ENCODE measurements around the gene MTMR3.

The MTMR3 gene

GRCh38 chr22:29892315-29893156 is 9.6 kb downstream of the MTMR3 start:
- H3K4me1 ChIP-seq (ENCODE audit: control insufficient read depth in 1 of 2, insufficient read depth in 1 of 2, low read depth in 1 of 2, low read length in 1 of 2): peaks cover 74 to 92% of the 10 kb centered on the region in 2 experiments
- no peaks in the 10 kb centered on the region for H3K36me3 ChIP-seq
- H3K27me3 ChIP-seq: no peaks in the 10 kb centered on the region
- H3K9me3 ChIP-seq: no peaks in the 10 kb centered on the region
- H3K4me3 ChIP-seq (ENCODE audit: low read depth in 1 of 2, low read length in 1 of 2): no peak overlapping the region
- H3K27ac ChIP-seq: peak overlapping the region; percentile 59
- TF ChIP-seq, protein P1, sequence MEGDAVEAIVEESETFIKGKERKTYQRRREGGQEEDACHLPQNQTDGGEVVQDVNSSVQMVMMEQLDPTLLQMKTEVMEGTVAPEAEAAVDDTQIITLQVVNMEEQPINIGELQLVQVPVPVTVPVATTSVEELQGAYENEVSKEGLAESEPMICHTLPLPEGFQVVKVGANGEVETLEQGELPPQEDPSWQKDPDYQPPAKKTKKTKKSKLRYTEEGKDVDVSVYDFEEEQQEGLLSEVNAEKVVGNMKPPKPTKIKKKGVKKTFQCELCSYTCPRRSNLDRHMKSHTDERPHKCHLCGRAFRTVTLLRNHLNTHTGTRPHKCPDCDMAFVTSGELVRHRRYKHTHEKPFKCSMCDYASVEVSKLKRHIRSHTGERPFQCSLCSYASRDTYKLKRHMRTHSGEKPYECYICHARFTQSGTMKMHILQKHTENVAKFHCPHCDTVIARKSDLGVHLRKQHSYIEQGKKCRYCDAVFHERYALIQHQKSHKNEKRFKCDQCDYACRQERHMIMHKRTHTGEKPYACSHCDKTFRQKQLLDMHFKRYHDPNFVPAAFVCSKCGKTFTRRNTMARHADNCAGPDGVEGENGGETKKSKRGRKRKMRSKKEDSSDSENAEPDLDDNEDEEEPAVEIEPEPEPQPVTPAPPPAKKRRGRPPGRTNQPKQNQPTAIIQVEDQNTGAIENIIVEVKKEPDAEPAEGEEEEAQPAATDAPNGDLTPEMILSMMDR (IDR thresholded peaks at IDR 0.05): no peak

DNA sequence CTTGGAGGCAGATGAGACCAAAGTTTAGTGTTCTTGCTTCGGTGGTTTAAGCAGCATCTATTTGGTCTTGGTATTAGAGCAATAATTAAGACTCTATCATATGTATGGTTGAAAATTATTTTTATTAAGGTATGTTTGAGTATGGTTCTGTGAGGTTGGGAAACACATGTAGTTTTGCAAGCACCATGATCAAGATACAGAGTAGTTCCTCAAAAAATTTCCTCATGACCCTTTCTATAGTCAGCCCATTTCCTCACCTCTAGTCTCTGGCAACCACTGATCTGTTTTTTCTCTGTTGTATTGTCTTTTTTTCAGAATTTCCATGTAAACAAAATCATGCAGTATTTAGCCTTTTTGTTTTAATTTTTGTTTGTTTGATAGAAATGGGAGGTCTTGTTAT is 18.4 kb downstream of the MTMR3 start:
- peaks cover 79 to 92% of the 10 kb centered on the region in 2 experiments for H3K4me1 ChIP-seq (ENCODE audit: control insufficient read depth in 1 of 2, insufficient read depth in 1 of 2, low read depth in 1 of 2, low read length in 1 of 2)
- H3K27me3 ChIP-seq: no peaks in the 10 kb centered on the region
- no peaks in the 10 kb centered on the region for H3K36me3 ChIP-seq
- H3K27ac ChIP-seq: peak overlapping the region; percentile 86
- peak overlapping the region; percentile 42 to 45 for H3K4me3 ChIP-seq (ENCODE audit: low read depth in 1 of 2, low read length in 1 of 2)
- TF ChIP-seq, protein P1 (IDR thresholded peaks at IDR 0.05): no peak
- no peaks in the 10 kb centered on the region for H3K9me3 ChIP-seq

DNA sequence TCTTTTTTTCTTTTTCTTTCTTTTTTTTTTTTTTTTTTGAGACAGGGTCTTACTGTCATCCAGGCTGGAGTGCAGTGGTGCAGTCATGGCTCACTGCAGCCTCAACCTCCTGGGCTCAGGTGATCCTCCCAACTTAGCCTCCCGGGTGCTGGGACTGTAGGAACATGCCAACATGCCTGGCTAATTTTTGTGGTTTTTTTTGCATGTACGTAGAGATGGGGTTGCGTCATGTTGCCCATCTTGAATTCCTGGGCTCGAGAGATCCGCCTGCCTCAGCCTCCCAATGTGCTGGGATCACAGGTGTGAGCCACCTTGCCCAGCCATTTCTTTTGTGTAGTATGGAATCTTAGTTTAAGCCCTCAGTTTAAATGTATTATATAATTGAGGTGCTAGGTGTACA is 20.4 kb downstream of the MTMR3 start:
- Histone ChIP-seq H3K4me3 (ENCODE audit: low read depth in 1 of 2, low read length in 1 of 2) (no peak overlapping the region), H3K27me3 (no peaks in the 10 kb centered on the region), H3K36me3 (no peaks in the 10 kb centered on the region), H3K27ac (peak overlapping the region; percentile 73), H3K4me1 (ENCODE audit: control insufficient read depth in 1 of 2, insufficient read depth in 1 of 2, low read depth in 1 of 2, low read length in 1 of 2) (peaks cover 93 to 96% of the 10 kb centered on the region in 2 experiments), H3K9me3 (no peaks in the 10 kb centered on the region)
- TF ChIP-seq, protein P1 (IDR thresholded peaks at IDR 0.05): no peak

- Histone ChIP-seq H3K27ac (peak overlapping the region; percentile 73), H3K4me3 (ENCODE audit: low read depth in 1 of 2, low read length in 1 of 2) (no peak overlapping the region), H3K4me1 (ENCODE audit: control insufficient read depth in 1 of 2, insufficient read depth in 1 of 2, low read depth in 1 of 2, low read length in 1 of 2) (peaks cover 93 to 94% of the 10 kb centered on the region in 2 experiments), H3K36me3 (no peaks in the 10 kb centered on the region), H3K9me3 (no peaks in the 10 kb centered on the region), H3K27me3 (no peaks in the 10 kb centered on the region)
- TF ChIP-seq, protein P1 (IDR thresholded peaks at IDR 0.05): no peak
Measured at GRCh38 chr22:29904020-29904419, 21.0 kb downstream of the MTMR3 start.

- Histone ChIP-seq H3K27me3 (no peaks in the 10 kb centered on the region), H3K4me3 (ENCODE audit: low read depth in 1 of 2, low read length in 1 of 2) (no peak overlapping the region), H3K4me1 (ENCODE audit: control insufficient read depth in 1 of 2, insufficient read depth in 1 of 2, low read depth in 1 of 2, low read length in 1 of 2) (peaks cover 60 to 90% of the 10 kb centered on the region in 2 experiments), H3K36me3 (no peaks in the 10 kb centered on the region), H3K27ac (peak overlapping the region; percentile 69), H3K9me3 (no peaks in the 10 kb centered on the region)
- TF ChIP-seq, protein P1 (IDR thresholded peaks at IDR 0.05): no peak
Measured at GRCh38 chr22:29907753-29908515, 25.0 kb downstream of the MTMR3 start.
